Measurements from ENCODE around the gene DCLK3. TPM values are rescaled to one million over a fixed set of nuclear protein-coding genes. Genes with fewer than 3 reads are reported as not detected.

Gene DCLK3
- total RNA-seq, 1 donor from 2014 or later = not detected

DNA sequence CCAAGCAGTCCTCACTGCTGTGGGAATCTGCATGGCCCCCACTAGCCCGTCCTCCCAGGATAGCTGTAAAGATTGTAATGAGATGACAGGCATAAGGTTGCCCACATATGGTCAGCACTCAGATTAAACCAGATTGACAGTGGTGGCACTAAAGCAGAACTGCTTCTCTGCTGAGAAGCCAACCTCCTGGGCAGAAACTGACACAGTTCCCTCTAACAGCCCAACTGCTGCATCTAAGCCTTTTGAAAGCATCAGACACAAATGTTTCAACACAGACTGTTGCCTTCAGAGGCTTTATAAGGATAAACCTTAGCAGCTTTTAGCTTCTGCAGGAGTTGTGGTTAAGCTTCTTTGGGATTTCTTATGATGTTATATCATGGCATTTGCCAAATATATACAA, 13.0 kb downstream of the DCLK3 start:
- TF ChIP-seq, protein P1, sequence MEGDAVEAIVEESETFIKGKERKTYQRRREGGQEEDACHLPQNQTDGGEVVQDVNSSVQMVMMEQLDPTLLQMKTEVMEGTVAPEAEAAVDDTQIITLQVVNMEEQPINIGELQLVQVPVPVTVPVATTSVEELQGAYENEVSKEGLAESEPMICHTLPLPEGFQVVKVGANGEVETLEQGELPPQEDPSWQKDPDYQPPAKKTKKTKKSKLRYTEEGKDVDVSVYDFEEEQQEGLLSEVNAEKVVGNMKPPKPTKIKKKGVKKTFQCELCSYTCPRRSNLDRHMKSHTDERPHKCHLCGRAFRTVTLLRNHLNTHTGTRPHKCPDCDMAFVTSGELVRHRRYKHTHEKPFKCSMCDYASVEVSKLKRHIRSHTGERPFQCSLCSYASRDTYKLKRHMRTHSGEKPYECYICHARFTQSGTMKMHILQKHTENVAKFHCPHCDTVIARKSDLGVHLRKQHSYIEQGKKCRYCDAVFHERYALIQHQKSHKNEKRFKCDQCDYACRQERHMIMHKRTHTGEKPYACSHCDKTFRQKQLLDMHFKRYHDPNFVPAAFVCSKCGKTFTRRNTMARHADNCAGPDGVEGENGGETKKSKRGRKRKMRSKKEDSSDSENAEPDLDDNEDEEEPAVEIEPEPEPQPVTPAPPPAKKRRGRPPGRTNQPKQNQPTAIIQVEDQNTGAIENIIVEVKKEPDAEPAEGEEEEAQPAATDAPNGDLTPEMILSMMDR (IDR thresholded peaks at IDR 0.05; ENCODE audit: unreplicated experiment) = no peak
- no peak overlapping the region for H3K4me3 Mint-ChIP-seq (ENCODE audit: unreplicated experiment)
- H3K27ac Mint-ChIP-seq (ENCODE audit: unreplicated experiment) = no peak overlapping the region
- DNase-seq (ENCODE audit: low spot score) = no peak
- peaks cover 3% of the 10 kb centered on the region for H3K4me1 Mint-ChIP-seq (ENCODE audit: unreplicated experiment)
- H3K9me3 Mint-ChIP-seq (ENCODE audit: unreplicated experiment) = no peaks in the 10 kb centered on the region
- H3K27me3 Mint-ChIP-seq (ENCODE audit: unreplicated experiment) = peaks cover 6% of the 10 kb centered on the region
- H3K36me3 Mint-ChIP-seq (ENCODE audit: low read depth, unreplicated experiment) = no peaks in the 10 kb centered on the region

DNA sequence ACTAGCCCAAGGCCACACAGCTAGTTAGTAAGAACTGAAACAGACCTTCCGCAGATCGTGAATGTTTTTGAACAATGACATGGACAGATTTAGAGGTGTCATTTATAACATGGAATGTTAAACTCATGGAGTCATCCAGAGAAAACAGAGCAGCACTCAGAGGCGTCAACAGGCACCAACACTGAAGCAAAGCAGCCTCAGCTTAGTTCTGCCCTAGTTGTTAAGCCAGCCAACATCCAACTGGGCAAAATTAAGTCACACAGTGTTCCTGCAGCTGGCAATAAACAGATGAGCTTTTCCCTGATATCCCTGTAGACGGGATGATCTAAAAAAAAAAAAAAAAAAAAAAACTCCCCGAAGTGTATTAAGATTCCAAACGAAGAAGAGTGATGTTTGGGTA, 13.6 kb downstream of the DCLK3 start:
- Mint-ChIP-seq H3K9me3 (ENCODE audit: unreplicated experiment) (no peaks in the 10 kb centered on the region), H3K4me3 (ENCODE audit: unreplicated experiment) (no peak overlapping the region), H3K4me1 (ENCODE audit: unreplicated experiment) (peaks cover 3% of the 10 kb centered on the region), H3K27me3 (ENCODE audit: unreplicated experiment) (peaks cover 6% of the 10 kb centered on the region), H3K36me3 (ENCODE audit: low read depth, unreplicated experiment) (no peaks in the 10 kb centered on the region), H3K27ac (ENCODE audit: unreplicated experiment) (no peak overlapping the region)
- TF ChIP-seq, protein P1 (IDR thresholded peaks at IDR 0.05; ENCODE audit: unreplicated experiment) = no peak
- DNase-seq (ENCODE audit: low spot score) = no peak

DNA sequence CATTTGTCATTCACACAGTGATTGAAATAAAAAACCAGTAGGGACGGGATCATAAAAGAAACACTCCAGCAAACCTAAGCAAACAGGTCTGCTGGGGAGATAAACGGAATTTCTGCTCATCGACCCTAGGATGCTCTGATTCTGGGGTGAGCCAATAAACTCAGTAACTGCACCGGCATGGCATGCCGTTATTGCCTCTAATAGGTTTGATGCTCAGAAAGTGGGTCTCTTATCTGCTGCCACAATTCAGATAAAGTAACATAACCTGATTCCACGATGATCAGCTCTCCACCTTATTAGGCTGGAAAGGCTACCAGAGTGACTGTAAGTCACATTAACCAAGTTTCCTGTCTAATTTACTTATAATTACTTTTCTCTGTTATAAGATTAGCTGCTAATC, 19.6 kb downstream of the DCLK3 start:
- Mint-ChIP-seq H3K27me3 (ENCODE audit: unreplicated experiment) (peaks cover 6% of the 10 kb centered on the region), H3K27ac (ENCODE audit: unreplicated experiment) (no peak overlapping the region), H3K9me3 (ENCODE audit: unreplicated experiment) (no peaks in the 10 kb centered on the region), H3K36me3 (ENCODE audit: low read depth, unreplicated experiment) (no peaks in the 10 kb centered on the region), H3K4me1 (ENCODE audit: unreplicated experiment) (no peaks in the 10 kb centered on the region), H3K4me3 (ENCODE audit: unreplicated experiment) (no peak overlapping the region)
- TF ChIP-seq, protein P1 (IDR thresholded peaks at IDR 0.05; ENCODE audit: unreplicated experiment) = no peak
- no peak for DNase-seq (ENCODE audit: low spot score)

DNA sequence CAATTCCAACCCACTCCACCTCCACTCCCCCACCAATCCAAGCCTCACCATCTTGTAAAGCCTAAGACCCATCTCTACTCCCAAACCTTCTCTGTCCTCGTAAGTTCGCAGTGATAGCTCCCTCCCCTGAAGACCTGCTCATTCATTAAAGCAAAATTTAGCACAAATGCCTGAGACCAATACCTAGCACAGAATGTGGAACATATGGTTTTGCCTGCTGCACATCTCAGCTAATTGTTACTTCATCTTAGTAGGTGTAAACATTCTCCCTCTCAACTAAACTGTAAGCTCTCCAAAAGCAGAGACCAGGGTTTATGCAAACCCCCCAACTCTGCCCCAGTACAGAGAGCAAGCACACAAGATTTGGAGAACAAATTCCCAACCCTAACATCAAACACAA, 20.5 kb downstream of the DCLK3 start:
- Mint-ChIP-seq H3K36me3 (ENCODE audit: low read depth, unreplicated experiment) (no peaks in the 10 kb centered on the region), H3K27me3 (ENCODE audit: unreplicated experiment) (peaks cover 2% of the 10 kb centered on the region), H3K4me1 (ENCODE audit: unreplicated experiment) (no peaks in the 10 kb centered on the region), H3K27ac (ENCODE audit: unreplicated experiment) (no peak overlapping the region), H3K9me3 (ENCODE audit: unreplicated experiment) (no peaks in the 10 kb centered on the region), H3K4me3 (ENCODE audit: unreplicated experiment) (no peak overlapping the region)
- TF ChIP-seq, protein P1 (IDR thresholded peaks at IDR 0.05; ENCODE audit: unreplicated experiment) = no peak
- DNase-seq (ENCODE audit: low spot score) = no peak

DNA sequence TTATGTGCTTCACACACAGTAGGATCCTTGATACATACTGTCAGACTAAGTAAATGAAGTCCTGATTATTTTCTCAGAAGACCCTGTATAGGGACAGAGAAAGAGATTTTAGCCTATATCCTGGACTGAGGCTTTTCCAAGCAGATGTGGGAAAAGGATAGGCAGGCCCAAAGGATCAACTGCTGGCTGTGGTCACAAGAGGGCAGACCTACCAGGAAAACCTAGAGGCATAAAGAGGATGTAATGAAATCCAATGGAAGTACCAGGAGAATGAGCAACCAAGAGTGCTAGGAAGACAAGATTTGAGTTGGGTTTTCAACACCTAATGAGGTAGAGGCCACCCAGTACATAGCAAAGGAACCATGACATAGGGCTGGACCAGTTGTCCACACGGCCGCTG, 23.1 kb downstream of the DCLK3 start:
- Mint-ChIP-seq H3K27ac (ENCODE audit: unreplicated experiment) (no peak overlapping the region), H3K4me3 (ENCODE audit: unreplicated experiment) (no peak overlapping the region), H3K27me3 (ENCODE audit: unreplicated experiment) (no peaks in the 10 kb centered on the region), H3K4me1 (ENCODE audit: unreplicated experiment) (no peaks in the 10 kb centered on the region), H3K36me3 (ENCODE audit: low read depth, unreplicated experiment) (no peaks in the 10 kb centered on the region), H3K9me3 (ENCODE audit: unreplicated experiment) (no peaks in the 10 kb centered on the region)
- TF ChIP-seq, protein P1 (IDR thresholded peaks at IDR 0.05; ENCODE audit: unreplicated experiment) = no peak
- no peak for DNase-seq (ENCODE audit: low spot score)

All from endothelial cell (in vitro differentiated cells).